Neural cell (in vitro differentiated cells): ENCODE results near the gene CPSF4L. TPM values are rescaled to one million over a fixed set of nuclear protein-coding genes. Genes with fewer than 3 reads are reported as not detected.
A peak's percentile ranks its signal among the peaks of the same experiment; 100 is the strongest.

ENCODE experiments used
- H2AFZ ChIP-seq: fragments of 200-600, 300-800 bp; sonication (generic), shearing (Covaris generic); 2 replicates; pipeline ENCODE4 v1.6.0; 2014; ENCODE audit warnings: low read depth, mild to moderate bottlenecking, antibody characterized with exemption, low read length, moderate library complexity
- H3F3A ChIP-seq: fragments of 200-600 bp; shearing (Covaris generic); 2 replicates; pipeline ENCODE4 v1.6.1; 2016; ENCODE audit warnings: mild to moderate bottlenecking, moderate library complexity, mixed read lengths, antibody characterized with exemption, low read length; ENCODE audit not compliant: insufficient read depth, poor library complexity, severe bottlenecking
- H3K27ac ChIP-seq: fragments of 200-600, 300-800 bp; sonication (generic), shearing (Covaris generic); 2 replicates; pipeline ENCODE4 v1.5.1; 2014; ENCODE audit warnings: mild to moderate bottlenecking, low read length, moderate library complexity
- H3K27me3 ChIP-seq: fragments of 300-800, 200-600 bp; sonication (generic), shearing (Covaris generic); 2 replicates; pipeline ENCODE4 v1.6.0; 2014; ENCODE audit warnings: mild to moderate bottlenecking, low read depth, low read length, moderate library complexity; ENCODE audit not compliant: insufficient read depth
- H3K36me3 ChIP-seq: fragments of 300-800, 200-600 bp; sonication (generic), shearing (Covaris generic); 2 replicates; pipeline ENCODE4 v1.5.1; 2014; ENCODE audit warnings: mild to moderate bottlenecking, antibody characterized with exemption, low read length, moderate library complexity; ENCODE audit not compliant: insufficient read depth
- H3K4me2 ChIP-seq: fragments of 300-800, 200-600 bp; sonication (generic), shearing (Covaris generic); 2 replicates; pipeline ENCODE4 v1.6.0; 2014; ENCODE audit warnings: mild to moderate bottlenecking, low read length
- H3K4me3 ChIP-seq: fragments of 300-800, 200-600 bp; sonication (generic), shearing (Covaris generic); 2 replicates; pipeline ENCODE4 v1.5.1; 2014; ENCODE audit warnings: mild to moderate bottlenecking, low read length, moderate library complexity
- H3K79me2 ChIP-seq: fragments of 200-600 bp; shearing (Covaris generic); replicated peaks from 2 replicates; pipeline ENCODE4 v1.6.0; 2014; ENCODE audit warnings: mild to moderate bottlenecking, low read length, moderate library complexity; ENCODE audit not compliant: insufficient read depth
- H3K9ac ChIP-seq: fragments of 300-800, 200-600 bp; sonication (generic), shearing (Covaris generic); 2 replicates; pipeline ENCODE4 v1.6.1; 2016; ENCODE audit warnings: mild to moderate bottlenecking, low read length, mixed read lengths
- H3K9me2 ChIP-seq: fragments of 200-600 bp; shearing (Covaris generic); 2 replicates; pipeline ENCODE4 v1.6.1; 2016; ENCODE audit warnings: mild to moderate bottlenecking, low read length, mixed read lengths; ENCODE audit not compliant: insufficient read depth
- H3K9me3 ChIP-seq: fragments of 200-600, 300-800 bp; sonication (generic), shearing (Covaris generic); 2 replicates; pipeline ENCODE4 v1.6.1; 2016; ENCODE audit warnings: mild to moderate bottlenecking, mixed run types, low read length, moderate library complexity, mixed read lengths
- H4K20me1 ChIP-seq: fragments of 200-600 bp; shearing (Covaris generic); 2 replicates; pipeline ENCODE4 v1.6.1; 2016; ENCODE audit warnings: mild to moderate bottlenecking, mixed run types; ENCODE audit not compliant: insufficient read depth
- CTCF ChIP-seq: fragments of 450-650 bp; IDR thresholded peaks from 2 replicates; pipeline ENCODE4 v1.5.1; 2014; ENCODE audit warnings: antibody characterized with exemption, mild to moderate bottlenecking, moderate library complexity; ENCODE audit not compliant: poor library complexity, severe bottlenecking
- EP300 ChIP-seq: fragments of 450-650 bp; conservative IDR thresholded peaks from 2 replicates; pipeline ENCODE4 v1.6.1; 2014; ENCODE audit warnings: antibody characterized with exemption, mild to moderate bottlenecking, moderate library complexity; ENCODE audit not compliant: poor library complexity, severe bottlenecking
- EZH2 ChIP-seq: fragments of 200-600, 300-800 bp; shearing (Covaris generic), sonication (generic); IDR thresholded peaks from 2 replicates; pipeline ENCODE4 v1.6.1; 2014; ENCODE audit warnings: antibody characterized with exemption, low read length, borderline replicate concordance, mild to moderate bottlenecking; ENCODE audit not compliant: insufficient read depth, poor library complexity, severe bottlenecking
- MXI1 ChIP-seq: fragments of 450-650 bp; conservative IDR thresholded peaks from 2 replicates; pipeline ENCODE4 v1.6.1; 2014; ENCODE audit warnings: antibody characterized with exemption, mild to moderate bottlenecking; ENCODE audit not compliant: poor library complexity, severe bottlenecking
- POLR2AphosphoS5 ChIP-seq: IDR thresholded peaks from 2 replicates; pipeline ENCODE4 v1.6.1; 2012
- RAD21 ChIP-seq: fragments of 450-650 bp; conservative IDR thresholded peaks from 2 replicates; pipeline ENCODE4 v1.6.1; 2014; ENCODE audit warnings: antibody characterized with exemption, mild to moderate bottlenecking, moderate library complexity
- REST ChIP-seq: IDR thresholded peaks from 2 replicates; pipeline ENCODE4 v1.6.1; 2012; ENCODE audit warnings: borderline replicate concordance
- SMC3 ChIP-seq: fragments of 450-650 bp; conservative IDR thresholded peaks from 2 replicates; pipeline ENCODE4 v1.6.1; 2014; ENCODE audit warnings: antibody characterized with exemption, mild to moderate bottlenecking, moderate library complexity; ENCODE audit not compliant: poor library complexity
- TAF1 ChIP-seq: IDR thresholded peaks from 2 replicates; pipeline ENCODE4 v1.6.1; 2012; ENCODE audit warnings: low read depth
- polyA plus RNA-seq: library from polyadenylated mRNA; depleted of rRNA; stranded (reverse); fragments of >200 nt; gene quantifications from 2 replicates; pipeline ENCODE4 v1.2.3, GENCODE V29; 2014

The CPSF4L gene
- polyA plus RNA-seq, 1 donor from 2014 or later: not detected

GRCh38 chr17:73234736-73235135 is 26.9 kb downstream of the CPSF4L start:
- no peak for TF ChIP-seq RAD21
- no peak for TF ChIP-seq SMC3
- no peak for TF ChIP-seq CTCF
- TF ChIP-seq TAF1: no peak
- no peak for TF ChIP-seq EP300
- no peak for TF ChIP-seq MXI1
- TF ChIP-seq POLR2AphosphoS5: no peak
- no peak for TF ChIP-seq EZH2
- no peak for TF ChIP-seq REST
- H3K9me2 ChIP-seq: no peaks in the 10 kb centered on the region
- no peaks in the 10 kb centered on the region for H4K20me1 ChIP-seq
- H3F3A ChIP-seq: no peaks in the 10 kb centered on the region
- no peak overlapping the region for H2AFZ ChIP-seq
- H3K9me3 ChIP-seq: no peaks in the 10 kb centered on the region
- peaks cover 33% of the 10 kb centered on the region for H3K79me2 ChIP-seq
- H3K27ac ChIP-seq: no peak overlapping the region
- H3K9ac ChIP-seq: no peak overlapping the region
- H3K36me3 ChIP-seq: no peaks in the 10 kb centered on the region
- H3K27me3 ChIP-seq: no peaks in the 10 kb centered on the region
- H3K4me3 ChIP-seq: no peak overlapping the region
- H3K4me2 ChIP-seq: no peak overlapping the region

GRCh38 chr17:73232587-73233373 is 28.9 kb downstream of the CPSF4L start:
- Histone ChIP-seq H3K36me3 (no peaks in the 10 kb centered on the region), H3K27ac (peak overlapping the region; percentile 87), H3K9ac (peak overlapping the region; percentile 85), H3K4me3 (peak overlapping the region; percentile 98), H2AFZ (peak overlapping the region; percentile 37), H3F3A (no peaks in the 10 kb centered on the region), H3K4me2 (peak overlapping the region; percentile 54), H3K9me2 (no peaks in the 10 kb centered on the region), H3K27me3 (no peaks in the 10 kb centered on the region), H3K79me2 (peaks cover 34% of the 10 kb centered on the region), H4K20me1 (no peaks in the 10 kb centered on the region), H3K9me3 (no peaks in the 10 kb centered on the region)
- TF ChIP-seq REST (peak; percentile 53), EP300 (no peak), EZH2 (no peak), RAD21 (no peak), CTCF (no peak), POLR2AphosphoS5 (peak; percentile 22), MXI1 (no peak), TAF1 (no peak), SMC3 (no peak)
